Neural crest cell (in vitro differentiated cells): Measurements from ENCODE around the gene SUSD4. TPM values are rescaled to one million over a fixed set of nuclear protein-coding genes. Genes with fewer than 3 reads are reported as not detected.

ENCODE experiments used
- DNase-seq: peaks from one replicate; pipeline ENCODE4 v3.0.0; 2021; ENCODE audit warnings: low read depth, mixed read lengths, low spot score
- H3K27ac Mint-ChIP-seq: one replicate; pipeline ENCODE4 v1.8.0; 2021; ENCODE audit warnings: mild to moderate bottlenecking, mixed read lengths; ENCODE audit not compliant: unreplicated experiment
- H3K27me3 Mint-ChIP-seq: 2 replicates; pipeline ENCODE4 v1.8.0; 2021; ENCODE audit warnings: low read depth, mild to moderate bottlenecking, mixed read lengths
- H3K36me3 Mint-ChIP-seq: 2 replicates; pipeline ENCODE4 v1.8.0; 2021; ENCODE audit warnings: low read depth, mild to moderate bottlenecking, mixed read lengths
- H3K4me1 Mint-ChIP-seq: 2 replicates; pipeline ENCODE4 v1.8.0; 2021; ENCODE audit warnings: mixed read lengths
- H3K4me3 Mint-ChIP-seq: one replicate; pipeline ENCODE4 v1.8.0; 2021; ENCODE audit warnings: mild to moderate bottlenecking, mixed read lengths
- H3K9me3 Mint-ChIP-seq: 2 replicates; pipeline ENCODE4 v1.8.0; 2021; ENCODE audit warnings: mixed read lengths
- CTCF ChIP-seq: fragments of 200-600 bp; sonication (generic); conservative IDR thresholded peaks from 2 replicates; pipeline ENCODE4 v1.5.0; 2021; ENCODE audit warnings: antibody characterized with exemption, mild to moderate bottlenecking
- total RNA-seq: library from RNA; stranded (reverse); gene quantifications from 2 replicates; pipeline ENCODE4 v1.2.1, GENCODE V29; 2021

SUSD4 gene
- total RNA-seq, 1 donor from 2014 or later = 0.56 TPM

- H3K4me3 Mint-ChIP-seq = no peak overlapping the region
- no peaks in the 10 kb centered on the region for H3K36me3 Mint-ChIP-seq
- peaks cover 8% of the 10 kb centered on the region for H3K27me3 Mint-ChIP-seq
- H3K27ac Mint-ChIP-seq = no peak overlapping the region
- TF ChIP-seq CTCF = no peak
- no peaks in the 10 kb centered on the region for H3K4me1 Mint-ChIP-seq
- H3K9me3 Mint-ChIP-seq = no peaks in the 10 kb centered on the region
- no peak for DNase-seq
Observed at GRCh38 chr1:223394242-223394641, 30.3 kb upstream of the SUSD4 start.

GRCh38 chr1:223393275-223394214 is 29.6 kb upstream of the SUSD4 start, which contains the start of gene CCDC185:
TSS of gene CCDC185 (plus strand) at chr1:223393415. CDS start at chr1:223393476, 61 bp downstream.
- no peaks in the 10 kb centered on the region for H3K9me3 Mint-ChIP-seq
- no peak for DNase-seq
- TF ChIP-seq CTCF = no peak
- H3K4me3 Mint-ChIP-seq = no peak within 1 kb of the TSS
- peaks cover 8% of the 10 kb centered on the region for H3K27me3 Mint-ChIP-seq
- H3K4me1 Mint-ChIP-seq = no peaks in the 10 kb centered on the region
- H3K36me3 Mint-ChIP-seq = no peaks in the 10 kb centered on the region
- no peak within 1 kb of the TSS for H3K27ac Mint-ChIP-seq

- DNase-seq = no peak
- Mint-ChIP-seq H3K36me3 (no peaks in the 10 kb centered on the region), H3K4me3 (no peak overlapping the region), H3K9me3 (no peaks in the 10 kb centered on the region), H3K27me3 (peaks cover 8% of the 10 kb centered on the region), H3K4me1 (no peaks in the 10 kb centered on the region), H3K27ac (no peak overlapping the region)
- TF ChIP-seq CTCF = no peak
Observed at GRCh38 chr1:223390618-223391017, 26.6 kb upstream of the SUSD4 start.

- no peaks in the 10 kb centered on the region for H3K9me3 Mint-ChIP-seq
Observed at GRCh38 chr1:223386013-223386412, 22.0 kb upstream of the SUSD4 start.

GRCh38 chr1:223378754-223379153 is 14.8 kb upstream of the SUSD4 start:
- no peak for TF ChIP-seq CTCF
- no peak overlapping the region for H3K27ac Mint-ChIP-seq
- H3K4me3 Mint-ChIP-seq = no peak overlapping the region
- DNase-seq = no peak
- no peaks in the 10 kb centered on the region for H3K36me3 Mint-ChIP-seq
- H3K9me3 Mint-ChIP-seq = peaks cover 10% of the 10 kb centered on the region
- H3K27me3 Mint-ChIP-seq = peaks cover 13% of the 10 kb centered on the region
- no peaks in the 10 kb centered on the region for H3K4me1 Mint-ChIP-seq

More at GRCh38 chr1:223386013-223386412, 22.0 kb upstream of the SUSD4 start:
- Mint-ChIP-seq H3K27ac (no peak overlapping the region), H3K4me3 (no peak overlapping the region), H3K36me3 (no peaks in the 10 kb centered on the region), H3K27me3 (peaks cover 7% of the 10 kb centered on the region), H3K4me1 (no peaks in the 10 kb centered on the region)
- no peak for TF ChIP-seq CTCF
- no peak for DNase-seq
